Adipocyte (in vitro differentiated cells): Measurements from ENCODE around the gene MRPL52.

Experiments used
- DNase-seq: peaks from one replicate; pipeline ENCODE4 v3.0.0-alpha.2; 2015; ENCODE audit warnings: low read depth
- H3K27me3 ChIP-seq: replicated peaks from 2 replicates; pipeline ENCODE4 v1.7.0; 2013; ENCODE audit warnings: mild to moderate bottlenecking, low read length, moderate library complexity; ENCODE audit not compliant: control insufficient read depth, insufficient read depth
- H3K36me3 ChIP-seq: 2 replicates; pipeline ENCODE4 v1.7.0; 2013; ENCODE audit warnings: low read length, mild to moderate bottlenecking, moderate library complexity; ENCODE audit not compliant: control insufficient read depth, insufficient read depth, severe bottlenecking
- H3K4me1 ChIP-seq: 2 replicates; pipeline ENCODE4 v1.7.0; 2013; ENCODE audit warnings: mild to moderate bottlenecking, low read length, moderate library complexity; ENCODE audit not compliant: control insufficient read depth, insufficient read depth
- H3K4me3 ChIP-seq: 2 replicates; pipeline ENCODE4 v1.7.0; 2013; ENCODE audit warnings: mild to moderate bottlenecking, low read length, moderate library complexity
- H3K9ac ChIP-seq: 2 replicates; pipeline ENCODE4 v1.7.0; 2013; ENCODE audit warnings: mild to moderate bottlenecking, low read length, moderate library complexity
- H3K9me3 ChIP-seq: 2 replicates; pipeline ENCODE4 v1.7.0; 2013; ENCODE audit warnings: mild to moderate bottlenecking, low read length, moderate library complexity; ENCODE audit not compliant: control insufficient read depth

The MRPL52 gene

DNA sequence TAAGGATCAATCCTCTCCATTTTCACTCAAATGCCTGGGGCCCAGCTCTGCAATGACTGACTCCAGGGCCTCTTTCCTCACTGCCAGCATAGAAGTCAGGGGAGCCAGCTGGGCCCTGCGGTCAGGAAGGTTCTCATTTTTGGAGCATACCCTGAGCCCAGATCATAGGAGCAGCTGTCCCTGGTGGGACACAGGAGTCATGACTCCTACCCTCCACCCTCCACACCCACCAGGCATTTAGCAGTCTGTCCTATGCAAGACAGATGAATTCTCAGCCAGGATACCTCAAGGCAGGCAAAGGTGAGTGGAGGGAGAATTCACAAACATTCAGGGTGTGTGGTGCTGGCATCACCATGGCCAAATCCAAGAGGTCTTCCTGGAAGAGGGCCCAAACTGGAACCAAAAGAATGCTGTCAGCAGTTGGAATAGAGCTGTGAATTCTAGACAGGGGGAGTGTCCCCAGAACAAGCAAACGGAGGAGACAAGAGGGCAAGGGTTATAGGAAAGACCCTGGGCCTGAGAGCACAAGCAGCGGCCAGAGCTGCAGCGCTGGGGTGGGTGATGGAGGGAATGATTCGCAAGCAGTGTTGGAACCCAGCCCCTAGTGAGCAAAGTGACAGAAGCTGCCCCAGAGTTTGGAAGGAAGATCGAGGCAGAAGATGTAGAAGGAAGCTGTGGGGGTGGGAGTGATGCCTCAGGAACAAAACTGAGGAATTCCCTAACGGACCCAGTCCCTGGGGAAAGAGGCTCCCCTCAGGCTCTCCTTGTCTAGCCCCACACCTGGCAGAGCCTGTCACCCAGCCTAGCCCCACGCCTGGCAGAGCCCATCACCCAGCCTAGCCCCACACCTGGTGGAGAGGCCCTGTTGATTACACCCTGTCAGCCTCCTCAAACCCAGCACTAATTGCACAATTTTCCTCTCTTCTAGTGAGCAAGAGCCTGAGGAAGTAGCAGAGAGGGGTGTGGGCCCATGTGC, 48.9 kb downstream of the MRPL52 start:
- no peak for DNase-seq
- Histone ChIP-seq H3K36me3 (peaks cover 55% of the 10 kb centered on the region), H3K4me3 (no peak overlapping the region), H3K9me3 (no peaks in the 10 kb centered on the region), H3K27me3 (peaks cover 9% of the 10 kb centered on the region), H3K4me1 (peaks cover 6% of the 10 kb centered on the region), H3K9ac (no peak overlapping the region)

DNA sequence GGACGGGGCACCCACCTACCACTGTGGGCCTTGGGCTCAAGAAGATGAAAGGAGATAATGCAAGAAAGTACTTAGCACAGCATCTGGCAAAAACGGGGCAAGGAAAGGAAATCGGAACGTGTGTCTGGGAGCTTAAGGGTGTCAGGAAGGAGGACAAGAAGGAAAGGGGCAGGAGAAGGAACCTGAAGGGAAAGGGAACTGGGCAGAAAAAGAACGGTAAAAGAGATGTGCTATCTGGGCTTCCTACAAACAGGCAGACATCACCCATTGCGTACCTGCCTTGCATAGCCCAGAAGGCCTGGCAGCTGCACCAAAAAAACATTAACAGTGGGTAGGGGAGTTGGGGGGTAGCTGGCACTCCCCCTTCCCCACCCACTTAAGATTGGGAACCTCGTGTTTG, 52.4 kb downstream of the MRPL52 start:
- Histone ChIP-seq H3K36me3 (peaks cover 22% of the 10 kb centered on the region), H3K27me3 (peaks cover 9% of the 10 kb centered on the region), H3K4me1 (no peaks in the 10 kb centered on the region), H3K9ac (no peak overlapping the region), H3K4me3 (no peak overlapping the region), H3K9me3 (no peaks in the 10 kb centered on the region)
- DNase-seq: no peak

DNA sequence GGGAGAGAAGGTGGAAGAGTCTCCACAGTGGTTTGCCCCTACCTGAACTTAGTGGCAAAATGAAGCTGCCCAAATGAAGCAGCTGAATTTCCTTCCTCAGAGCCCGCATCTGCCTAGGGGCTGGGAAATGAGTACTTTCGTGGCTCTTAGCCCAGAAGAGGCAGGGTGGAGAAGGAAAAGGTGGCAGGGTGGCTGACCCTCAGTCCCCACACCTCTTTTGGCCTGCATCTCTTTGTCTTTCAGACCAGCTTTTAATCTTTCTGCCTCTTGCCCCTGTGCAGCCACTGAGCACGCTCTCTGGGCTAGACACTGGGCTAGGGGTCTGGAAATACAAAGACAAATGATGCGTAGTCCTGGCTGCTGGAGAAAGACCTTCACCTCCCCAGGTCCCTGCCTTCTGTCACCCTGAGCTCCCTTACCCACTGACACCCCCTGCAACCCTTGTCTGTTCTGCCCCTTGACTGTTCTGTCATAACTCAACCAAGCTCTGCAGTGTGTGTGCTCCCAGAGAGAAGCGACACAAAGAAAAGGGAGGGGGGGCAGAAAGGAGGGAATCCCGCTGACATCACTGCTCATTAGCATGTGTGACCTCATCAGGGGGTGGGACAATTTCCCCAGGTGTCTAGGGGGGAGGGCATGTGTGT, 53.0 kb downstream of the MRPL52 start:
- Histone ChIP-seq H3K27me3 (peaks cover 9% of the 10 kb centered on the region), H3K4me1 (no peaks in the 10 kb centered on the region), H3K9me3 (no peaks in the 10 kb centered on the region), H3K4me3 (no peak overlapping the region), H3K9ac (no peak overlapping the region), H3K36me3 (peaks cover 17% of the 10 kb centered on the region)
- DNase-seq: no peak

DNA sequence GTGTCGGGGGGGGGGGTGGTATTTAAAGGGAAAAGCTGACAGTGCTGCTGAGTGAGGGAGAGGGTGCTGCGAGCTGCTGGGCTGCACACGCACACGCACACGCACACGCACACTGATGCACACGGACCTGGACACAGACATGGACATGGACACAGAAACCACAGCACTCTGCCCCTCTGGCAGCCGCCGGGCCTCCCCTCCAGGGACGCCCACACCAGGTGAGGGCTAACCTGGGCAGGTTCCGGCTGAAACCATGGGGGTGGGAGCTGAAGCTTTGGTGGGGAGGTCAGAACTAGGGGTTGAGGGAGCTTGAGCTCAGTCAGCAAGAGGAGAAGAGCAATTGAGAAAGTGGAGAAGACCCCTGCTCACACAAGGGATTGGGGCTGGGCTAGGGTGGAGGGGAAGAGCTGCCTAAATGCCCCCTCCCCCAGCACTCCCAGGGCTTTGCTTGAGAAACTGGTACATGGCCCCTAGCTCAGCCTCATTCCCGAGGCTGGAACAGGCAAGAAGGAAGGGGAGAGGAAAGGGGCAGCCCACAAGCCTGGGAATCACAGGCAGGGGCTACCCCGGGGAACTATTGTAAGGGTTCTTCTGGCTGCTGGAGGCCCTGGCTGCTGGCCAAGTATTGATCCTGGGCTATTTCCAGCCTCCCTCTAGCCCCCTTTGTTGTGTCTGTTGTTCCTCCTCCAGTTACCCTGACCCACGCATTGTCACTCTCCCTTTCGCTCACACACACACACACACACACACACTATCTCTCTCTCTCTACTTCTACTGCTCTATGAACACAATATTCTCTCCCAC, 53.7 kb downstream of the MRPL52 start, which contains the start of gene REM2:
Gene REM2 (plus strand): TSS at position 50 of the 804 bp plus-strand sequence. CDS start 66 bp downstream, at position 116.
- Histone ChIP-seq H3K27me3 (peaks cover 9% of the 10 kb centered on the region), H3K4me1 (no peaks in the 10 kb centered on the region), H3K36me3 (peaks cover 9% of the 10 kb centered on the region), H3K9me3 (no peaks in the 10 kb centered on the region), H3K4me3 (no peak within 1 kb of the TSS), H3K9ac (no peak within 1 kb of the TSS)
- no peak for DNase-seq

DNA sequence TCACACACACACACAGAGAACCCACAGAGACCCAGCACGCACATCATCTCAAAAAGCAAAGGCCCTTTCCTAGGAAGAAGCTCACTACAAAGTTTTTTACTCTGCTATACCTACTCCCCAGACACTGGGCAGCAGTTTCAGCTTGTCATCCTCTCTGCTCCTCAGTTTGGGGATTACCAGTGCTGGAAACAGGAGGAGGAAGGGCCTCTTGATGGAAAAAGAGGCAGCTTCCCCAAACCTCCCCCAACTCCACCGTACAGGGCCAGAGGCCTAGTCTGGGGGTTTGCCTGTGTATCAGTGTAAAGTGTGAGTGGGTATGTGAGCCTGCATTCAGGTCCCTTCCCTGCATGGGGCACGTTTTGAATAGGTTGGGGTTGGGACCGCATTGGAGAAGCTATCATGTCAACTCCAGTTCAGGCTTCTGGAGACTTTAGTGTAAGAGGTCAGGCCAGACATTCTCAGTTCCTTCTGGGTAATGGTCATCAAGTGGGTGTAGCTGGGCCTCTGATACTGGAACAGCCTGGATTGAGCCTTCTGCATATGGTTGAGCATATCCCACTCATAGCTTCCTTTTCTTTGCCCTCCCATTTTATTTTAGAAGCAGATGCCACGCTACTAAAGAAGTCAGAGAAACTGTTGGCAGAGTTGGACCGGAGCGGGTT, 54.5 kb downstream of the MRPL52 start:
- no peaks in the 10 kb centered on the region for H3K9me3 ChIP-seq
- H3K4me1 ChIP-seq: no peaks in the 10 kb centered on the region
- no peak for DNase-seq
- peaks cover 5% of the 10 kb centered on the region for H3K36me3 ChIP-seq
- no peak overlapping the region for H3K4me3 ChIP-seq
- H3K9ac ChIP-seq: no peak overlapping the region
- H3K27me3 ChIP-seq: peaks cover 9% of the 10 kb centered on the region
